Measurements from ENCODE around the gene BEAN1. TPM values are rescaled to one million over a fixed set of nuclear protein-coding genes. Genes with fewer than 3 reads are reported as not detected.

Gene BEAN1
- total RNA-seq, 1 experiment from 2014 or later: 1.1 TPM

DNA sequence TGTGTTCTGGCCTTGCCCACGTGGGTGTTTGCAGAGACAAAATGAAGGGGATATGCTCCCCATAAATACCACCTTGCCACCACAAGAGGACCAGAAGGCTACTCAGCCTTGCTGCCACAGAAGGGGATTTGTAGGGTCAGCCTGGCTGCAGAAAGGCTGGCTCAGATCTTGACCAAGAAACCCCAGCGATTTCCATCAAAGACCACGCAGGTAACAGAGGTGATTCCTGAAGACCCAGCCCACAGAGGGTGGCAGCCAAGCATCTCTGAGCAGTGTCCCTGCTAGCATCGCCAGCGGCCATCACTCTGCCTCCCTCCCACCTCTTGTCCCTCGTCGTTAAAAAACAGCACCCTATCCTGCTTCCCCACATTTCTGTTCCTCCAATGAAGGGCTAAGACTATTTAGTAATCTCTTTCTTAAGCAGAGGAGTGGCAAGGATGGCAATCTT, 54.9 kb downstream of the BEAN1 start:
- ChIA-PET POLR2A (interaction anchor here (4.3 kb wide), 1 partner anchor 74 kb away, joined by 25 read pairs; no protein-coding TSS in a partner anchor), CTCF (interaction anchor here (0.6 to 11.3 kb wide), 5 partner anchors 8 to 128 kb away, joined by 3 to 189 read pairs (median 10); no protein-coding TSS in a partner anchor)
- no TSS peak for BruUV-seq (replicated peaks)
- Mint-ChIP-seq H3K36me3 (ENCODE audit: insufficient read depth, unreplicated experiment) (peaks cover 10% of the 10 kb centered on the region), H3K27ac (ENCODE audit: low read depth, unreplicated experiment) (no peak overlapping the region), H3K27me3 (ENCODE audit: insufficient read depth, unreplicated experiment) (no peaks in the 10 kb centered on the region), H3K4me3 (ENCODE audit: unreplicated experiment) (no peak overlapping the region), H3K4me1 (ENCODE audit: insufficient read depth, unreplicated experiment) (peaks cover 29% of the 10 kb centered on the region), H3K9me3 (ENCODE audit: unreplicated experiment) (no peaks in the 10 kb centered on the region)
- DNase-seq (ENCODE audit: unreplicated experiment): no peak
- TF ChIP-seq, protein P1, sequence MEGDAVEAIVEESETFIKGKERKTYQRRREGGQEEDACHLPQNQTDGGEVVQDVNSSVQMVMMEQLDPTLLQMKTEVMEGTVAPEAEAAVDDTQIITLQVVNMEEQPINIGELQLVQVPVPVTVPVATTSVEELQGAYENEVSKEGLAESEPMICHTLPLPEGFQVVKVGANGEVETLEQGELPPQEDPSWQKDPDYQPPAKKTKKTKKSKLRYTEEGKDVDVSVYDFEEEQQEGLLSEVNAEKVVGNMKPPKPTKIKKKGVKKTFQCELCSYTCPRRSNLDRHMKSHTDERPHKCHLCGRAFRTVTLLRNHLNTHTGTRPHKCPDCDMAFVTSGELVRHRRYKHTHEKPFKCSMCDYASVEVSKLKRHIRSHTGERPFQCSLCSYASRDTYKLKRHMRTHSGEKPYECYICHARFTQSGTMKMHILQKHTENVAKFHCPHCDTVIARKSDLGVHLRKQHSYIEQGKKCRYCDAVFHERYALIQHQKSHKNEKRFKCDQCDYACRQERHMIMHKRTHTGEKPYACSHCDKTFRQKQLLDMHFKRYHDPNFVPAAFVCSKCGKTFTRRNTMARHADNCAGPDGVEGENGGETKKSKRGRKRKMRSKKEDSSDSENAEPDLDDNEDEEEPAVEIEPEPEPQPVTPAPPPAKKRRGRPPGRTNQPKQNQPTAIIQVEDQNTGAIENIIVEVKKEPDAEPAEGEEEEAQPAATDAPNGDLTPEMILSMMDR (IDR thresholded peaks at IDR 0.05; ENCODE audit: unreplicated experiment): no peak
- intact Hi-C loops (cut with micrococcal nuclease): loop anchor here (2.0 to 5.0 kb wide), 3 partner anchors 69 to 385 kb away; partner anchors contain the start of genes CMTM3 and TK2

DNA sequence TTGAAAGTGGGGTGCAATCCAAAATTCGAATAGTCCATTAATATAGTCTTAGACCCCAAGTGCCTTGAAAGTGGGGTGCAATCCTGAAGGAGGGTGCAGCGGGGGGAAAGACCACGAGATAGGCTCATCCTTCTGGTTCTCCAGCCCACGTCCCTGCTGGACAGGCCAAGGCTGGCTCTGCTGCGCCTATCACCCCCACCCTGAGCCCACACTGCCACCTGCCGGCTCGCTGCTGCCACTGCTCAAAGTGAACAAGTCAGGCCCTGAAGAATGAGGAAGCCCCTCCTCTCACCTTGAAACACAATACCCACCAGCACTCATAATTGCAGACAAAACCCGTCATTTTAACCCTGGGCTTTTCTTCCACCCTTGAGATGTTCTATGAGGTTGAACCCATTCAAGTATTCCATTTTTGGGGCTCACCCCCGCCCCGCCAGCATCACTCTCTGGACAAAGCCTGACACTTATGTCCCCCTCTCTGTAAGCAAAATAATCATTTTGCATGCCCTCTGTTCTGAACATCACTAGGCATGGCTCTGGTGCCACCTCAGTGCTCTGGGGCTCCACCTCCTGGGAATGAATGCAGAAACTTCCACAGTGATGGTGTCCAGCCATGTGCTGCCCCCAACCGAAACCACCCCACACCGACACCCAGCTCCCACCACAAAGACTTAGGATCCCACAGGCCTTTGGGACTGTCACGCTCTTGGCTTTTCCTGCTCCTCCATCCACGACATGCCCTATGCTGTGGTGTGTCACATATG, 56.8 kb downstream of the BEAN1 start:
- intact Hi-C loops (cut with micrococcal nuclease): loop anchor here (1.0 to 5.0 kb wide), 5 partner anchors 67 to 383 kb away; partner anchors contain the start of genes CMTM3 and TK2
- BruUV-seq (replicated peaks): no TSS peak

DNA sequence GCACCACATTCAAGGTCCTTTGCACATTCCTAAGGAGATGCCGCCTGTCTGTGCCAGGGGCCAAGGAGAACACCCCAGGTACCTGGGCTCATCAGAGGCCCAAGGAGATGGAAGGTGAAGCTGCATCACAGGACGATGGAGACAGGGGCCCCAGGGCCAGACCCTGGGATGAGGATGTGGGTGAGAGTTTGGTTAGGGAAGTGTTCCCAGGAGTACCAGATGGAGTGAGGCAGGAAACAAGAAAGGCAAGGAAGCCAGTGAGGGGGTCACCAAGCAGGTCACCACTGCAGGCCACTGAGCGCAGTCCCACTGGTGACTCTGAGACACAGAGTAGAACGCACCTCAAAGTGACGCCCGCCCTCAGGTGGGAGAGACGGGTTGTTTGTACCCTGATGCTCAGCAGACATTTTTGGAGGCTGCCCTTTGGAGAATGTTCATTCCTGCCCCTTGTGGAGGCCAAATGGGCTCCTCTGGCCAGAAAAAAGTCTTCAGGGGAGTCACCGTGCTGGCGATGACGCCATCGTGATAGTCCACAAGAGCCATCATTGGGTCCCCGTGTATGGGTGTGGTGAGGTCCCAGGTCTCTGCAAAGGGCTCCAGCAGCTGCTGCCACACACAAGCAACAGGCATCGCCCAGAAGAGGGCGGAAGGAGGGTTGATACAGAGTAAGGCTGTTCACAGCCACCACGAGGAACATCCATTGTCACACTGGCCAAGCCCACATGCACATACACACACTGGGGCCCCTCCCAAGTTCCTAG, 57.5 kb downstream of the BEAN1 start:
- Mint-ChIP-seq H3K9me3 (ENCODE audit: unreplicated experiment) (no peaks in the 10 kb centered on the region), H3K27me3 (ENCODE audit: insufficient read depth, unreplicated experiment) (no peaks in the 10 kb centered on the region), H3K4me3 (ENCODE audit: unreplicated experiment) (no peak overlapping the region), H3K4me1 (ENCODE audit: insufficient read depth, unreplicated experiment) (peaks cover 32% of the 10 kb centered on the region), H3K27ac (ENCODE audit: low read depth, unreplicated experiment) (no peak overlapping the region), H3K36me3 (ENCODE audit: insufficient read depth, unreplicated experiment) (peaks cover 6% of the 10 kb centered on the region)
- TF ChIP-seq, protein P1 (IDR thresholded peaks at IDR 0.05; ENCODE audit: unreplicated experiment): no peak
- no TSS peak for BruUV-seq (replicated peaks)
- CTCF ChIA-PET: interaction anchor here (0.6 to 11.3 kb wide), 14 partner anchors 25 to 1818 kb away, joined by 3 to 189 read pairs (median 3); no protein-coding TSS in a partner anchor
- POLR2A ChIA-PET: interaction anchor here (0.7 to 4.3 kb wide), 2 partner anchors 8 to 77 kb away, joined by 3 to 25 read pairs; no protein-coding TSS in a partner anchor
- intact Hi-C loops (cut with micrococcal nuclease): loop anchor here (5.0 kb wide), 2 partner anchors 118 to 383 kb away; partner anchors contain the start of gene CMTM3
- no peak for DNase-seq (ENCODE audit: unreplicated experiment)

More for the DNA sequence above, 56.8 kb downstream of the BEAN1 start:
- Mint-ChIP-seq H3K4me3 (ENCODE audit: unreplicated experiment) (no peak overlapping the region), H3K36me3 (ENCODE audit: insufficient read depth, unreplicated experiment) (peaks cover 6% of the 10 kb centered on the region), H3K9me3 (ENCODE audit: unreplicated experiment) (no peaks in the 10 kb centered on the region), H3K27ac (ENCODE audit: low read depth, unreplicated experiment) (no peak overlapping the region), H3K4me1 (ENCODE audit: insufficient read depth, unreplicated experiment) (peaks cover 33% of the 10 kb centered on the region), H3K27me3 (ENCODE audit: insufficient read depth, unreplicated experiment) (no peaks in the 10 kb centered on the region)
- peak; percentile 73 for DNase-seq (ENCODE audit: unreplicated experiment)
- TF ChIP-seq, protein P1 (IDR thresholded peaks at IDR 0.05; ENCODE audit: unreplicated experiment): peak; percentile 96
- CTCF ChIA-PET: interaction anchor here (0.7 to 11.3 kb wide), 13 partner anchors 7 to 1817 kb away, joined by 3 to 189 read pairs (median 5); no protein-coding TSS in a partner anchor
- POLR2A ChIA-PET: interaction anchor here (0.9 to 4.3 kb wide), 4 partner anchors 19 to 76 kb away, joined by 3 to 25 read pairs (median 4); no protein-coding TSS in a partner anchor
